GM13977 (cell line): Measurements from ENCODE around the gene TNRC6B.

Experiments used
- DNase-seq: peaks from one replicate; pipeline ENCODE4 v3.0.0; 2012; ENCODE audit warnings: low spot score
- in situ Hi-C: fragments of 300-500 bp; cut with MboI; formaldehyde crosslinking; loops from one replicate; pipeline ENCODE4 v1.12.0; 2022; ENCODE audit warnings: low sequenced_read_pairs, low pct_unique_long_range_greater_than_20kb, mixed read lengths, inconsistent platforms; ENCODE audit not compliant: unreplicated experiment
- TF ChIP-seq, protein P1 (sequence below): IDR thresholded peaks from 2 replicates; pipeline ENCODE4 v1.5.1; 2012; ENCODE audit warnings: mild to moderate bottlenecking, control low read depth; ENCODE audit not compliant: insufficient read depth; ENCODE audit errors: extremely low read depth, missing control alignments

TNRC6B gene

DNA sequence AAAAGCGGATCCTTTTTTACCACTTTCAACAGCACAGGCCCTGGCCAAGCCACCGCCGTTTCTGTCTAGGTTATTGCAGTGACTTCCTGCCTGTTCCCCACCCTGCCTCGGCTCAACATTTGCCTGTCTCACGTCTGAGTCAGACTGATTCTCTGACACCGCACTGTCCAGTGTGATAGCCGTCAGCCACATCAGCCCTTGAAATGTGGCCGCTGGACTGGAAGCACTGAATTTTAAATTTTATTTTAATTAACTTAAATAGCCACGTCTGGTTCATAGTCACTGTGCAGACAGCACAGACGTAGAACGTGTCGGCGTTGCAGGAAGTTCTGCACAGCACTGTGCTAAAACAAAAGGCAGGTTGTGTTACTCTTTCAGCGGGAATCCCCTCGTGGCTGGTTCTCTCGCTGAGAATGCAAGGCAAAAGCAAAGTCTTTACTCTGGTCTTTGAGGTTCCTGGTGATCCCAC, 112.3 kb downstream of the TNRC6B start:
- in situ Hi-C loops, result no loop called here
- peak; percentile 73 for DNase-seq
- TF ChIP-seq, protein P1, sequence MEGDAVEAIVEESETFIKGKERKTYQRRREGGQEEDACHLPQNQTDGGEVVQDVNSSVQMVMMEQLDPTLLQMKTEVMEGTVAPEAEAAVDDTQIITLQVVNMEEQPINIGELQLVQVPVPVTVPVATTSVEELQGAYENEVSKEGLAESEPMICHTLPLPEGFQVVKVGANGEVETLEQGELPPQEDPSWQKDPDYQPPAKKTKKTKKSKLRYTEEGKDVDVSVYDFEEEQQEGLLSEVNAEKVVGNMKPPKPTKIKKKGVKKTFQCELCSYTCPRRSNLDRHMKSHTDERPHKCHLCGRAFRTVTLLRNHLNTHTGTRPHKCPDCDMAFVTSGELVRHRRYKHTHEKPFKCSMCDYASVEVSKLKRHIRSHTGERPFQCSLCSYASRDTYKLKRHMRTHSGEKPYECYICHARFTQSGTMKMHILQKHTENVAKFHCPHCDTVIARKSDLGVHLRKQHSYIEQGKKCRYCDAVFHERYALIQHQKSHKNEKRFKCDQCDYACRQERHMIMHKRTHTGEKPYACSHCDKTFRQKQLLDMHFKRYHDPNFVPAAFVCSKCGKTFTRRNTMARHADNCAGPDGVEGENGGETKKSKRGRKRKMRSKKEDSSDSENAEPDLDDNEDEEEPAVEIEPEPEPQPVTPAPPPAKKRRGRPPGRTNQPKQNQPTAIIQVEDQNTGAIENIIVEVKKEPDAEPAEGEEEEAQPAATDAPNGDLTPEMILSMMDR, result no peak

DNA sequence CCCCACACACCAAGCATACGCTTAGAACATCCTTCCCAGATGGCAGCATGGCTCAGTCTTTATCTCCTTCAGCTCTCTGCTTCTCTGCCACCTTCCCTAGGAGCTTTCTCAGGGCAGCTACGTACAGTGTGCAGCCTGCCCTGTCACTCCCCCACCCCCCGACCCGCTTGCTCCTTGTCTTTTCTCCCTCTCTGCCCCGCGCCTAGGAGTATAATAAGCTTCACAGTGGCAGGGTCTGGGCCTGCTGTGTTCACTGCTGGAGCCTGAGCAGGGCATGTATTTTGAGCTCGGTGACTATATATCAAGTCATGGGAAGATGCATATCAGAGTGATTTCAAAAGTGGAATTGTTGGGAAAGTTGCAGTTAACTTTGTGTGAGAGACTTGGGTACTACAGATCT, 112.8 kb downstream of the TNRC6B start:
- TF ChIP-seq, protein P1, result no peak
- no peak for DNase-seq
- in situ Hi-C loops, result no loop called here

DNA sequence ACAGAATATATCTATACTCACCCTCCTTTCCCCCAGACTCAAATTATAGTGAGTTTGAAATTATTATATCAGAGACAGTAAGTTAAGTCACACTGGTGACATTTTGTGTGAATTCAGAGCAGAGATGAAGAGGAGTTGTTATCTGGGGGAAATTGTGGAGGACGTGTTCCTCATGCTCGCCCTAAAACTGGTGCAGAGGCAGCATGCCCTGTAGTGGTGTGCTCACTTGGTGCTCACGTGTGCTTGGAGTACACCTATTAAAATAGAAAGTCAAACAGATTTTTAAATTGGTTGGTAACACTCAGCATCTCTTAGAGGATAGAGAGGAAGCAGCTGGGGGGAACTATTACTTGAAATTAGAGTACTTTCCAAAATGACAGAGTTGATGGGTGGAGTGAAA, 117.0 kb downstream of the TNRC6B start:
- TF ChIP-seq, protein P1, result no peak
- in situ Hi-C loops, result no loop called here
- no peak for DNase-seq

DNA sequence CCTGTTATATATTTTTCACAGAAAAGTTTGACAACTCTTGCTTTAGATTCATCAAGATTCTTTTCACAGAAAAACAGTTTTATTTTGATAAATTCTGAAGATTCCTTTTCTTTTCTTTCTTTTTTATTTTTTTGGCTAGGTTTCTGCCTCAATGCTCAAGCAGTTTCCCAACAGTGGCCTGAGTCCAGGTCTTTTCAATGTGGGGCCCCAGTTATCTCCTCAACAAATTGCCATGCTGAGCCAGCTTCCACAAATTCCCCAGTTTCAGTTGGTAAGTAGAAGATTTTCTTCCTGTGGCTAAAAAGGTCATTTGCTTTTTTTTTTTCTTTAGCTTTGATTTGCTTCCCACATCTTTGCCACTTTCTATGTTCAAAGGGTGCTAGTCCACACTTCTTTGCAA, 122.6 kb downstream of the TNRC6B start:
- TF ChIP-seq, protein P1, result no peak
- in situ Hi-C loops, result no loop called here
- DNase-seq, result no peak

DNA sequence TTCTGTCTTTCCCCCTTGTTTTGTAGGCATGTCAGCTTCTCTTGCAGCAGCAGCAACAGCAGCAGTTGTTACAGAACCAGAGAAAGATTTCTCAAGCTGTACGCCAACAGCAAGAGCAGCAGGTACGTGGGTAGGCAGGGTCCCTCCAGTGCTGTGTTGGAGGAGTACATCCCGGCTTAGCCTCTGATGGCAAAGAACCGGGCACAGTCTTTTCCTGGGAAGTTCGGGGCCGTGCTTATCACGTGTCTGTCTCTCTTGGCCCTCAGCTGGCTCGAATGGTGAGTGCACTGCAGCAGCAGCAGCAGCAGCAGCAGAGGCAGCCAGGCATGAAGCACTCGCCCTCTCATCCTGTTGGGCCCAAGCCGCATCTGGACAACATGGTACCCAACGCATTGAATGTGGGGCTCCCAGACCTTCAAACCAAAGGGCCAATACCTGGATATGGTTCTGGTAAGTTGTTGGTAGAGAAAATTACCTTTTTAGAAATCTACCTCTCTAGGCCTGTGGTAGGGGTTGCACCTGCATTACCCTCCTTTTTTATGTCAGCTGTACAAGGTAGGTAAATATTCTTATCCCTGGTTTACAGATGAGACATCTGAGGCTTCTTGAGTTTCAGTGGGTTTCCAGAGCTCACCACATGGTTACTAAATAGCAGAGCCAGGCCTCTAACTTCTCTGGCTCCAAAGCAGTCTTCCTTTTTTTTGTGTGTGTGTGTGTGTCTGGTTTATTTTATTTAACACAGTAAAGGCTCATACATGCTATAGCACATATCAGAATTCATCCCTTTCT, 123.4 kb downstream of the TNRC6B start:
- in situ Hi-C loops, result no loop called here
- peak; percentile 62 for DNase-seq
- TF ChIP-seq, protein P1, result no peak

DNA sequence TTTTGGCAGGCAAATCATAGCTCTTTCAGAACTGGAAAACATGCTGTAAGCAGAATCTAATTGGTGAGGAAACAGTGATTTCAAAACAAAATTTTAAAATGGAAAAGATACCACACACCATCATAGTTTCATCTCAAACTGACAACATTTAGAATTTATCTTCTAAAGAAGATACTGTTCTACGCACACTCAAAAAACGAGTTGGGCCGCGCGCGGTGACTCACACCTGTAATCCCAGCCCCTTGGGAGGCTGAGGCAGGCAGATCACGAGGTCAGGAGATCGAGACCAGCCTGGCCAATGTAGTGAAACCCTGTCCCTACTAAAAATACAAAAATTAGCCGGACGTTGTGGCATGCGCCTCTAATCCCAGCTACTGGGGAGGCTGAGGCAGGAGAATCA, 124.4 kb downstream of the TNRC6B start:
- in situ Hi-C loops, result no loop called here
- no peak for DNase-seq
- TF ChIP-seq, protein P1, result no peak
